Glutamatergic neuron (in vitro differentiated cells): ENCODE measurements around the gene CACNG1. TPM values are rescaled to one million over a fixed set of nuclear protein-coding genes. Genes with fewer than 3 reads are reported as not detected.

Source experiments
- DNase-seq: peaks from one replicate; pipeline ENCODE4 v3.0.0; 2022
- H3K27ac Mint-ChIP-seq: one replicate; pipeline ENCODE4 v1.8.0; 2020; ENCODE audit warnings: mild to moderate bottlenecking, mixed read lengths, inconsistent platforms; ENCODE audit not compliant: unreplicated experiment
- H3K27me3 Mint-ChIP-seq: one replicate; pipeline ENCODE4 v1.8.0; 2020; ENCODE audit warnings: mild to moderate bottlenecking, moderate library complexity, mixed read lengths, inconsistent platforms; ENCODE audit not compliant: unreplicated experiment
- H3K36me3 Mint-ChIP-seq: one replicate; pipeline ENCODE4 v1.8.0; 2020; ENCODE audit warnings: mild to moderate bottlenecking, mixed read lengths, inconsistent platforms; ENCODE audit not compliant: unreplicated experiment
- H3K4me1 Mint-ChIP-seq: one replicate; pipeline ENCODE4 v1.8.0; 2020; ENCODE audit warnings: mild to moderate bottlenecking, low read depth, mixed read lengths, inconsistent platforms; ENCODE audit not compliant: unreplicated experiment
- H3K4me3 Mint-ChIP-seq: one replicate; pipeline ENCODE4 v1.8.0; 2020; ENCODE audit warnings: mild to moderate bottlenecking, mixed read lengths, inconsistent platforms; ENCODE audit not compliant: unreplicated experiment
- H3K9me3 Mint-ChIP-seq: one replicate; pipeline ENCODE4 v1.8.0; 2020; ENCODE audit warnings: mild to moderate bottlenecking, moderate library complexity, mixed read lengths, inconsistent platforms; ENCODE audit not compliant: unreplicated experiment
- total RNA-seq: library from RNA; stranded (reverse); fragmentation: NEBNext Ultra II Directional; extraction: Animal tissue kit (Norgen Biotek cat#: 25700); gene quantifications from one replicate; pipeline ENCODE4 v1.2.1, GENCODE V29; 2021; ENCODE audit not compliant: unreplicated experiment
- TF ChIP-seq, protein P1 (sequence below): fragments of 200-600 bp; sonication (generic); IDR thresholded peaks from one replicate; pipeline ENCODE4 v1.5.0; 2021; ENCODE audit not compliant: partially characterized antibody, unreplicated experiment

Gene CACNG1
- total RNA-seq, 1 donor from 2014 or later: not detected

DNA sequence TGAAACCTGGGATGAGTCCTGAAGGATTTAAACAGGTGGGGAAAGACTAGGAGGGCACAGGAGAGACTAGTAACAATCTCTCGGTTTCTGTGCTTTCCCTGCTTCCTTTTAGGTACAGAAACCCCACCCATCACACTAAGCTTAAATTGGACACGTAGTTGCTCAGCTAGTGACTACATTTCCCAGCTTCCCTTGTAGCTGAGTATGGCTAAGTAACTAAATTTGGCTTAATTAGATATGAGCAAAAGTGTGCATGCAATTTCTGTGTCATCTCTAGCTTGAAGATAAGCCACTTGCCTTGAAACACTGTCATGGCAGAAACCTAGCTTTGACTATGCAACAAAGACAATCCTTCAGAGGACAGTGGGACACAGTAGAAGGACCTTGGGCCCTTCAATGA is 36.5 kb downstream of the CACNG1 start:
- DNase-seq: no peak
- Mint-ChIP-seq H3K4me1 (no peaks in the 10 kb centered on the region), H3K9me3 (no peaks in the 10 kb centered on the region), H3K4me3 (no peak overlapping the region), H3K36me3 (no peaks in the 10 kb centered on the region), H3K27me3 (no peaks in the 10 kb centered on the region), H3K27ac (no peak overlapping the region)
- TF ChIP-seq, protein P1, sequence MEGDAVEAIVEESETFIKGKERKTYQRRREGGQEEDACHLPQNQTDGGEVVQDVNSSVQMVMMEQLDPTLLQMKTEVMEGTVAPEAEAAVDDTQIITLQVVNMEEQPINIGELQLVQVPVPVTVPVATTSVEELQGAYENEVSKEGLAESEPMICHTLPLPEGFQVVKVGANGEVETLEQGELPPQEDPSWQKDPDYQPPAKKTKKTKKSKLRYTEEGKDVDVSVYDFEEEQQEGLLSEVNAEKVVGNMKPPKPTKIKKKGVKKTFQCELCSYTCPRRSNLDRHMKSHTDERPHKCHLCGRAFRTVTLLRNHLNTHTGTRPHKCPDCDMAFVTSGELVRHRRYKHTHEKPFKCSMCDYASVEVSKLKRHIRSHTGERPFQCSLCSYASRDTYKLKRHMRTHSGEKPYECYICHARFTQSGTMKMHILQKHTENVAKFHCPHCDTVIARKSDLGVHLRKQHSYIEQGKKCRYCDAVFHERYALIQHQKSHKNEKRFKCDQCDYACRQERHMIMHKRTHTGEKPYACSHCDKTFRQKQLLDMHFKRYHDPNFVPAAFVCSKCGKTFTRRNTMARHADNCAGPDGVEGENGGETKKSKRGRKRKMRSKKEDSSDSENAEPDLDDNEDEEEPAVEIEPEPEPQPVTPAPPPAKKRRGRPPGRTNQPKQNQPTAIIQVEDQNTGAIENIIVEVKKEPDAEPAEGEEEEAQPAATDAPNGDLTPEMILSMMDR: no peak

DNA sequence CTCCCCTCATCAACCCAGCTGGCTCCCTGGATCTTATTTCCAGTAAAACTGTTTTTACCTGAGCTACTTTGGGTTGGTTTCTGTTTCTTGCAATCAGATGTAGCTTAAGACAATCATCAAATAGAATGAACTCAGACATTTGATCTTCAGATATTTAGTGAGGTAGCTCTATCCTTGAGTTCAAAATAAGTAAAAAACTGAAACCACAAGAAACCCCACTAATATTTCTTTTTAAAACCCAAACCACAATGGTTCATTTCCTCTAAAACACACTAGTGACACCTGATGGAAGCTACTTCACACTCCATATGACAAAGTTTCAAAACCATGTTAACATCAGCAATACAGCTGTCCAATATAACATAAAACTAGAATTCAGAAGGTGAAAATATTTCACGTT is 37.8 kb downstream of the CACNG1 start:
- Mint-ChIP-seq H3K36me3 (no peaks in the 10 kb centered on the region), H3K4me1 (no peaks in the 10 kb centered on the region), H3K4me3 (no peak overlapping the region), H3K27ac (no peak overlapping the region), H3K9me3 (no peaks in the 10 kb centered on the region), H3K27me3 (no peaks in the 10 kb centered on the region)
- no peak for DNase-seq
- TF ChIP-seq, protein P1: no peak

DNA sequence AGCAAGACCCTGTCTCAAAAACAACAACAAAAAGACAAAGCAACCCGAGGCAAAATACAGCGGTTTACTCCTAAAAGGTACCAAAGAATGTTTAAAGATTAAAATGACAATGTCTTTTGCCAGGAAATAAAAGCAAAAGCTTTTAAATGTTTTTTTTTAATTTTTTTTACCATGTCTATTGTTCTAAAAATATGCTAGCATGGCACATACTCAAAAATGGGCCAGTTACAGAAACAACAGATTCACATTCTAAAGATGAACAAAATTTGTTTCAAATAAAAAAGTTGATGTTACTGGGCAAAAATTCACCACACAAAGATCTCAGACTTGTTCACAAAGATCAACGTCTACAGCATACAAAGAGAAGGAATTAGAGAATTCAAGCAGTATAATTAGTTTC is 41.1 kb downstream of the CACNG1 start:
- no peaks in the 10 kb centered on the region for H3K9me3 Mint-ChIP-seq
- H3K27me3 Mint-ChIP-seq: no peaks in the 10 kb centered on the region
- TF ChIP-seq, protein P1: no peak
- DNase-seq: no peak
- no peaks in the 10 kb centered on the region for H3K36me3 Mint-ChIP-seq
- H3K27ac Mint-ChIP-seq: no peak overlapping the region
- no peak overlapping the region for H3K4me3 Mint-ChIP-seq
- H3K4me1 Mint-ChIP-seq: no peaks in the 10 kb centered on the region

DNA sequence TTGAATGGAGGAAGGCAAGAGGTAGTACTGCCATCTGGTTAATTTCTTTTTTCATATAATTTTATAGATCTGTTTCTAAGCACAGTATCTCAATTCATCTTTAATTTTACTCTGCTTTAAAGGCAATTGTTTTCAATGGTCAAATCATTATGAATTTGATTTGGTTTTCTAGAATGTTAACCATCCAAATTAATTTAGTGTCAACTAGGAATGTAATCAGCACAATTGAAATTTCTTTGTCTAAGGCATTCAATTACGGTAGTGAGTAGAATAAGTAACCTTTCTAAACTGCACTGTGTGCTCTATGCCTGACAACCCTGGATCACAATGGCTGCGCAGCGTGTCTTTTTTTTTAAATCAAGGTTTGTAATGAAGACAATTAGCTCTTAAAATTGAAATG is 44.3 kb downstream of the CACNG1 start:
- Mint-ChIP-seq H3K4me1 (no peaks in the 10 kb centered on the region), H3K27ac (no peak overlapping the region), H3K36me3 (no peaks in the 10 kb centered on the region), H3K27me3 (no peaks in the 10 kb centered on the region), H3K9me3 (no peaks in the 10 kb centered on the region), H3K4me3 (no peak overlapping the region)
- TF ChIP-seq, protein P1: no peak
- no peak for DNase-seq

DNA sequence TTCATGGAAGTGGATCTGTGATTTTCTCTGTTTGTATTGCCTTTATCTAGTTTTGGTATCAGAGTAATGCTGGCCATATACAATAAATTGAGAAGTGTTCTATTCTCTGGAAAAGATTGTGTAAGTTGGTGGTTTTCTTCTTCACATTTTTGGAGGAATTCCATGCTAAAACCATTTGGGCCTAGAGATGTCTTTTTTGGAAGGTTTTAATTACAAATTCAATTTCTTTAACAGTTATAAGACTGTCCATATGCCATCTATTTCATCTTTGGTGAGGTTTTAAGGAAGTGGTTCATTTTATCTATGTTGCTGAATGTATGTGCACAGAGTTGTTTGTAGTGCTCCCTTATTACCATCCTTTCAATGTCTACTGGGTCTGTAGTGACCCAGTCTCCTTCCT is 46.0 kb downstream of the CACNG1 start:
- TF ChIP-seq, protein P1: no peak
- no peaks in the 10 kb centered on the region for H3K27me3 Mint-ChIP-seq
- H3K4me3 Mint-ChIP-seq: no peak overlapping the region
- H3K9me3 Mint-ChIP-seq: no peaks in the 10 kb centered on the region
- no peak overlapping the region for H3K27ac Mint-ChIP-seq
- H3K36me3 Mint-ChIP-seq: no peaks in the 10 kb centered on the region
- DNase-seq: no peak
- H3K4me1 Mint-ChIP-seq: no peaks in the 10 kb centered on the region
